PC-3 (cell line): Measurements from ENCODE around the gene TMPRSS11F. TPM values are rescaled to one million over a fixed set of nuclear protein-coding genes. Genes with fewer than 3 reads are reported as not detected.

Experiments
- ATAC-seq: fragments of 200-7000 bp; cut with Tn5 transposase; 2 replicates; pipeline ENCODE4 v1.9.1; 2020; ENCODE audit warnings: mild to moderate bottlenecking, moderate library complexity
- BruUV-seq: library from RNA; stranded (reverse); fragments of 400-500 nt; replicated peaks from 2 replicates; lab custom pipeline; 2021; lab: Mats Ljungman, UMichigan
- CTCF ChIA-PET: fragments of 300-600 bp; sonication (Branson Sonifier 250); formaldehyde crosslinking; loops from one replicate; lab custom pipeline; 2022; ENCODE audit warnings: antibody characterized with exemption; lab: Charles Lee
- POLR2A ChIA-PET: fragments of 300-600 bp; sonication (Branson Sonifier 250); formaldehyde crosslinking; loops from one replicate; lab custom pipeline; 2022; ENCODE audit warnings: antibody characterized with exemption; ENCODE audit not compliant: unreplicated experiment; lab: Charles Lee
- DNase-seq: peaks from one replicate; pipeline ENCODE4 v3.0.0-alpha.2; 2015
- H2AFZ ChIP-seq: fragments of 300-600 bp; sonication (generic); 2 replicates; pipeline ENCODE4 v1.6.0; 2016; ENCODE audit warnings: antibody characterized with exemption, low read length
- H3F3A ChIP-seq: fragments of 300-600 bp; sonication (generic); one replicate; pipeline ENCODE4 v1.6.0; 2017; ENCODE audit warnings: antibody characterized with exemption, low read length, control low read depth, mild to moderate bottlenecking; ENCODE audit not compliant: unreplicated experiment
- H3K27ac ChIP-seq: fragments of 300-600 bp; sonication (generic); 2 replicates; pipeline ENCODE4 v1.5.1; 2016; ENCODE audit warnings: mild to moderate bottlenecking, low read length
- H3K27me3 ChIP-seq: fragments of 300-600 bp; sonication (generic); 2 replicates; pipeline ENCODE4 v1.6.1; 2016; ENCODE audit warnings: low read length, mixed read lengths
- H3K36me3 ChIP-seq: fragments of 300-600 bp; sonication (generic); 2 replicates; pipeline ENCODE4 v1.6.1; 2016; ENCODE audit warnings: low read depth, mixed run types, low read length, mixed read lengths
- H3K4me1 ChIP-seq: fragments of 300-600 bp; sonication (generic); 2 replicates; pipeline ENCODE4 v1.5.1; 2016; ENCODE audit warnings: low read length; ENCODE audit not compliant: insufficient read depth
- H3K4me2 ChIP-seq: fragments of 300-600 bp; sonication (generic); 2 replicates; pipeline ENCODE4 v1.6.0; 2016; ENCODE audit warnings: low read length
- H3K4me3 ChIP-seq: fragments of 300-600 bp; sonication (generic); 2 replicates; pipeline ENCODE4 v1.5.1; 2016; ENCODE audit warnings: mild to moderate bottlenecking, low read length, mixed read lengths
- H3K79me2 ChIP-seq: fragments of 300-600 bp; sonication (generic); 2 replicates; pipeline ENCODE4 v1.6.1; 2017; ENCODE audit warnings: low read length, mixed read lengths
- H3K9ac ChIP-seq: fragments of 300-600 bp; sonication (generic); 2 replicates; pipeline ENCODE4 v1.6.0; 2016; ENCODE audit warnings: mild to moderate bottlenecking, low read length
- H3K9me2 ChIP-seq: fragments of 300-600 bp; sonication (generic); replicated peaks from 2 replicates; pipeline ENCODE4 v1.6.1; 2016; ENCODE audit warnings: mixed run types, low read length, mixed read lengths
- H3K9me3 ChIP-seq: fragments of 300-600 bp; sonication (generic); 2 replicates; pipeline ENCODE4 v1.6.1; 2016; ENCODE audit warnings: low read length, mixed read lengths
- H4K20me1 ChIP-seq: fragments of 300-600 bp; sonication (generic); 2 replicates; pipeline ENCODE4 v1.6.1; 2016; ENCODE audit warnings: low read length, mixed read lengths
- EZH2 ChIP-seq: fragments of 300-600 bp; sonication (generic); IDR thresholded peaks from one replicate; pipeline ENCODE4 v1.6.1; 2017; ENCODE audit warnings: antibody characterized with exemption, mild to moderate bottlenecking, low read length; ENCODE audit not compliant: unreplicated experiment
- EZH2phosphoT487 ChIP-seq: fragments of 300-600 bp; sonication (generic); IDR thresholded peaks from 2 replicates; pipeline ENCODE4 v1.6.1; 2018; ENCODE audit warnings: mild to moderate bottlenecking, antibody characterized with exemption, low read length, borderline replicate concordance
- intact Hi-C: fragments of 100-400 bp; cut with micrococcal nuclease; formaldehyde crosslinking; loops from 2 replicates; pipeline ENCODE4 v1.9.0; 2023
- total RNA-seq: library from RNA; depleted of rRNA; stranded (reverse); fragments of >200 nt; gene quantifications from 2 replicates; pipeline ENCODE4 v1.2.3, GENCODE V29; 2014
- TF ChIP-seq, protein P1 (sequence below): fragments of 300-600 bp; sonication (generic); conservative IDR thresholded peaks from 2 replicates; pipeline ENCODE4 v1.5.1; 2017; ENCODE audit warnings: antibody characterized with exemption, low read depth, mild to moderate bottlenecking, low read length

Gene TMPRSS11F
- total RNA-seq, 1 experiment from 2014 or later: not detected

DNA sequence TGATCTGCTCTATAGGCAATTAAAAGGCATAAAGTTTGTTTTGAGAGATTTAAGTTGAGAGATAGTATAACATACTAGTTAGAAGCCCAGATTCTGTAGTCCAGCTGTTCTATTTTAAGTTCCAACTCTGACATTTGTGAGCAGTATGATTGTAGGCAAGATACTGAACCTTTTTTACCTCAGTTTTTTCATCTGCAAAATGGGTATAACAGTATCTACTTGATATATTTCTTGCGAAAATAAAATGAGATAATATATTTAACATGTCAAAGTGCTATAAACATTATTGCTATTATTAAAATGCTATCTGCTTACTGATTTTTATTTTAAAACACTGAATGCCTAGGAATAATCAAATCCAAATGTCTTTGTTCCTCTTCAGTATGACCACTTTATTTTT is 19.2 kb downstream of the TMPRSS11F start:
- no peak overlapping the region for H2AFZ ChIP-seq
- no peaks in the 10 kb centered on the region for H4K20me1 ChIP-seq
- H3K27ac ChIP-seq: no peak overlapping the region
- H3K9ac ChIP-seq: no peak overlapping the region
- H3K79me2 ChIP-seq: no peaks in the 10 kb centered on the region
- TF ChIP-seq, protein P1, sequence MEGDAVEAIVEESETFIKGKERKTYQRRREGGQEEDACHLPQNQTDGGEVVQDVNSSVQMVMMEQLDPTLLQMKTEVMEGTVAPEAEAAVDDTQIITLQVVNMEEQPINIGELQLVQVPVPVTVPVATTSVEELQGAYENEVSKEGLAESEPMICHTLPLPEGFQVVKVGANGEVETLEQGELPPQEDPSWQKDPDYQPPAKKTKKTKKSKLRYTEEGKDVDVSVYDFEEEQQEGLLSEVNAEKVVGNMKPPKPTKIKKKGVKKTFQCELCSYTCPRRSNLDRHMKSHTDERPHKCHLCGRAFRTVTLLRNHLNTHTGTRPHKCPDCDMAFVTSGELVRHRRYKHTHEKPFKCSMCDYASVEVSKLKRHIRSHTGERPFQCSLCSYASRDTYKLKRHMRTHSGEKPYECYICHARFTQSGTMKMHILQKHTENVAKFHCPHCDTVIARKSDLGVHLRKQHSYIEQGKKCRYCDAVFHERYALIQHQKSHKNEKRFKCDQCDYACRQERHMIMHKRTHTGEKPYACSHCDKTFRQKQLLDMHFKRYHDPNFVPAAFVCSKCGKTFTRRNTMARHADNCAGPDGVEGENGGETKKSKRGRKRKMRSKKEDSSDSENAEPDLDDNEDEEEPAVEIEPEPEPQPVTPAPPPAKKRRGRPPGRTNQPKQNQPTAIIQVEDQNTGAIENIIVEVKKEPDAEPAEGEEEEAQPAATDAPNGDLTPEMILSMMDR: no peak
- TF ChIP-seq EZH2: no peak
- TF ChIP-seq EZH2phosphoT487: no peak
- no peaks in the 10 kb centered on the region for H3F3A ChIP-seq
- intact Hi-C loops: no loop called here
- no peaks in the 10 kb centered on the region for H3K4me1 ChIP-seq
- no peaks in the 10 kb centered on the region for H3K9me3 ChIP-seq
- ChIA-PET POLR2A (no interaction called here), CTCF (no interaction called here)
- H3K4me2 ChIP-seq: no peak overlapping the region
- no peak for DNase-seq
- no TSS peak for BruUV-seq
- no peaks in the 10 kb centered on the region for H3K9me2 ChIP-seq
- 0 out of 2 replicates have a peak, but pooled peaks cover 12% of the 10 kb centered on the region for H3K27me3 ChIP-seq
- no peaks in the 10 kb centered on the region for H3K36me3 ChIP-seq
- H3K4me3 ChIP-seq: no peak overlapping the region
- no peak for ATAC-seq

- ChIA-PET CTCF (no interaction called here), POLR2A (no interaction called here)
- H3K4me2 ChIP-seq: no peak overlapping the region
- intact Hi-C loops: no loop called here
- no TSS peak for BruUV-seq
- no peaks in the 10 kb centered on the region for H3K9me3 ChIP-seq
- no peaks in the 10 kb centered on the region for H3K4me1 ChIP-seq
- H3K27me3 ChIP-seq: 0 out of 2 replicates have a peak, but pooled peaks cover 12% of the 10 kb centered on the region
- H4K20me1 ChIP-seq: no peaks in the 10 kb centered on the region
- no peaks in the 10 kb centered on the region for H3F3A ChIP-seq
- no peaks in the 10 kb centered on the region for H3K79me2 ChIP-seq
- DNase-seq: no peak
- no peak overlapping the region for H2AFZ ChIP-seq
- H3K4me3 ChIP-seq: no peak overlapping the region
- no peaks in the 10 kb centered on the region for H3K36me3 ChIP-seq
- H3K27ac ChIP-seq: no peak overlapping the region
- no peak overlapping the region for H3K9ac ChIP-seq
- TF ChIP-seq, protein P1: no peak
- TF ChIP-seq EZH2: no peak
- no peak for TF ChIP-seq EZH2phosphoT487
- ATAC-seq: no peak
- no peaks in the 10 kb centered on the region for H3K9me2 ChIP-seq
These were observed 19.8 kb downstream of the TMPRSS11F start for GRCh38 chr4:68109868-68110267.

- H3K4me3 ChIP-seq: no peak overlapping the region
- H3K36me3 ChIP-seq: no peaks in the 10 kb centered on the region
- H3K4me2 ChIP-seq: no peak overlapping the region
- H3K9ac ChIP-seq: no peak overlapping the region
- H3K27ac ChIP-seq: no peak overlapping the region
- ChIA-PET CTCF (no interaction called here), POLR2A (no interaction called here)
- BruUV-seq: no TSS peak
- H3K9me3 ChIP-seq: no peaks in the 10 kb centered on the region
- no peaks in the 10 kb centered on the region for H4K20me1 ChIP-seq
- no peaks in the 10 kb centered on the region for H3F3A ChIP-seq
- no peaks in the 10 kb centered on the region for H3K9me2 ChIP-seq
- H3K4me1 ChIP-seq: no peaks in the 10 kb centered on the region
- ATAC-seq (no peak), DNase-seq (no peak)
- no peak overlapping the region for H2AFZ ChIP-seq
- intact Hi-C loops: no loop called here
- H3K27me3 ChIP-seq: peaks cover 14% of the 10 kb centered on the region; the same call in 1 of the 2 replicates
- H3K79me2 ChIP-seq: no peaks in the 10 kb centered on the region
- TF ChIP-seq, protein P1: no peak
- TF ChIP-seq EZH2phosphoT487 (no peak), EZH2 (no peak)
These were observed 46.9 kb downstream of the TMPRSS11F start for GRCh38 chr4:68082758-68083157.
